Right cardiac atrium (tissue), 5 donors: ENCODE measurements around the gene CACNA1D. TPM values are rescaled to one million over a fixed set of nuclear protein-coding genes. Genes with fewer than 3 reads are reported as not detected.

ENCODE experiments used
- ATAC-seq, 2 donors: fragments of 200-7000 bp; cut with Tn5 transposase; one replicate each; pipeline versions ENCODE4 v1.8.0 to v1.9.1; 2020; ENCODE audit warnings: moderate library complexity in 2 of 2, mild to moderate bottlenecking in 1 of 2
- DNase-seq, 3 donors: peaks; one replicate each; pipeline ENCODE4 v3.0.0-alpha.2; 2020
- H3K27ac ChIP-seq: one replicate; pipeline ENCODE4 v1.5.1; 2013; ENCODE audit warnings: mild to moderate bottlenecking, low read length, control low read depth, moderate library complexity
- H3K27me3 ChIP-seq: one replicate; pipeline ENCODE4 v1.6.1; 2013; ENCODE audit not compliant: control insufficient read depth, insufficient read depth
- H3K4me1 ChIP-seq: one replicate; pipeline ENCODE4 v1.6.1; 2013; ENCODE audit warnings: low read length; ENCODE audit not compliant: control insufficient read depth, insufficient read depth
- H3K4me3 ChIP-seq: one replicate; pipeline ENCODE4 v1.5.1; 2013; ENCODE audit warnings: low read length, control low read depth
- H3K9me3 ChIP-seq: one replicate; pipeline ENCODE4 v1.6.1; 2013; ENCODE audit warnings: low read length; ENCODE audit not compliant: control insufficient read depth
- WGBS: extraction: QIAGEN DNeasy Blood & Tissue Kit; methylation state at CpG from one replicate; pipeline ENCODE4 v1.1.7; 2013; 5-methylcytosine and 5-hydroxymethylcytosine counted together
- intact Hi-C, 4 donors: fragments of 100-400 bp; cut with DNase I; formaldehyde crosslinking; loops; one replicate each; pipeline versions ENCODE4 v1.11.0 to v1.14.0; 2022 to 2023
- polyA plus RNA-seq: library from polyadenylated mRNA; stranded (reverse); fragments of 200-250 nt; gene quantifications from one replicate; pipeline ENCODE4 v1.2.3, GENCODE V29; 2013
- total RNA-seq, 4 donors: library from RNA; stranded (reverse); fragmentation: NEBNext Ultra II Directional; extraction: Animal tissue kit (Norgen Biotek cat#: 25700); gene quantifications; one replicate each; pipeline ENCODE4 v1.2.1, GENCODE V29; 2021
- donor health status: healthy with polysubstance abuse.
- donor health status: DM: no; HTN: yes; CAD: no.
- donor health status: DM: no; HTN: no; CAD: no.
- donor health status: DM: no; HTN: yes; CAD: no; lungs with severe emphysema.
- donor health status: DM: yes; HTN: yes; CAD: no.

CACNA1D gene
- total and polyA plus RNA-seq, 5 donors, result 3.7 to 11.3 (median 10.4) TPM

- no peak for DNase-seq
- intact Hi-C loops, result loop anchor here in 2 of 4 donors (5.0 to 10.0 kb wide), 3 partner anchors 33 to 410 kb away; no protein-coding TSS in a partner anchor
- peaks cover 4% of the 10 kb centered on the region for H3K4me1 ChIP-seq
Observed at GRCh38 chr3:53705024-53705745, 210.8 kb downstream of the CACNA1D start.

DNA sequence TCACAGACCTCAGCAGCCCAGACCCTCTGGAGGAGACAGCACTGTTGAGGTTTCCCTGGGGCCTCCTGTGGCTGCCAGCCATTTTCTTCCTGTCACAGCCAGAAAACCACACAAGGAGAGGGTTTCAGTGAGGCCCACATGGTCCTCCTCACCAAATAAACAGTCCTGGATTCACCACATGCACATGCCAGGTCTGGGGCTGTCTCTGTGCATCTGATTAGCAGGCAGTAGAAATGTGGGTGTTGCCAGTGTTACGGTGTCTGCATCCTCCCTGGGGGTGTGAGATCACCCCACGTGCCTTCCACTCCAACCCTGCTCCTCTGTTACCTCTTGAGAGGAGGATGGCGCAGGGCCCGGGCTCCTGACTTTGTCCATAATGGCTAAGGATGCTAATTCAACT lies 211.4 kb downstream of the CACNA1D start:
- peak in 1 of 2 donors; percentile 10 for ATAC-seq
- no peak overlapping the region for H3K4me3 ChIP-seq
- H3K4me1 ChIP-seq, result peaks cover 4% of the 10 kb centered on the region
- intact Hi-C loops, result loop anchor here in 2 of 4 donors (5.0 to 10.0 kb wide), 3 partner anchors 33 to 411 kb away; no protein-coding TSS in a partner anchor
- WGBS, result 51% methylated on average over 4 of the region's 4 CpGs
- H3K27ac ChIP-seq, result peak overlapping the region; percentile 5
- DNase-seq, result peak in 1 of 3 donors; percentile 69
- H3K9me3 ChIP-seq, result no peaks in the 10 kb centered on the region
- no peaks in the 10 kb centered on the region for H3K27me3 ChIP-seq

More at GRCh38 chr3:53705024-53705745, 210.8 kb downstream of the CACNA1D start:
- H3K4me3 ChIP-seq, result no peak overlapping the region
- no peaks in the 10 kb centered on the region for H3K9me3 ChIP-seq
- no peak overlapping the region for H3K27ac ChIP-seq
- no peaks in the 10 kb centered on the region for H3K27me3 ChIP-seq
- ATAC-seq, result no peak
- WGBS, result 69% methylated on average over 11 of the region's 11 CpGs

- no peak for DNase-seq
- H3K27ac ChIP-seq, result peak overlapping the region; percentile 73
- intact Hi-C loops, result loop anchor here in 2 of 4 donors (5.0 to 10.0 kb wide), 3 partner anchors 35 to 412 kb away; no protein-coding TSS in a partner anchor
- H3K9me3 ChIP-seq, result no peaks in the 10 kb centered on the region
- H3K4me1 ChIP-seq, result peaks cover 7% of the 10 kb centered on the region
- ATAC-seq, result peak; percentile 54 to 57
- no peak overlapping the region for H3K4me3 ChIP-seq
- no peaks in the 10 kb centered on the region for H3K27me3 ChIP-seq
Observed at GRCh38 chr3:53707222-53707621, 212.8 kb downstream of the CACNA1D start.

GRCh38 chr3:53708001-53708621 lies 213.7 kb downstream of the CACNA1D start:
- intact Hi-C loops, result loop anchor here in 2 of 4 donors (2.0 to 10.0 kb wide), 4 partner anchors 33 to 413 kb away; no protein-coding TSS in a partner anchor
- H3K4me3 ChIP-seq, result no peak overlapping the region
- peak overlapping the region; percentile 73 for H3K27ac ChIP-seq
- H3K27me3 ChIP-seq, result no peaks in the 10 kb centered on the region
- ATAC-seq (peak; percentile 72 to 76), DNase-seq (peak; percentile 47 to 73 (median 71))
- 39% methylated on average over 4 of the region's 4 CpGs for WGBS
- no peaks in the 10 kb centered on the region for H3K9me3 ChIP-seq
- H3K4me1 ChIP-seq, result peaks cover 7% of the 10 kb centered on the region

DNA sequence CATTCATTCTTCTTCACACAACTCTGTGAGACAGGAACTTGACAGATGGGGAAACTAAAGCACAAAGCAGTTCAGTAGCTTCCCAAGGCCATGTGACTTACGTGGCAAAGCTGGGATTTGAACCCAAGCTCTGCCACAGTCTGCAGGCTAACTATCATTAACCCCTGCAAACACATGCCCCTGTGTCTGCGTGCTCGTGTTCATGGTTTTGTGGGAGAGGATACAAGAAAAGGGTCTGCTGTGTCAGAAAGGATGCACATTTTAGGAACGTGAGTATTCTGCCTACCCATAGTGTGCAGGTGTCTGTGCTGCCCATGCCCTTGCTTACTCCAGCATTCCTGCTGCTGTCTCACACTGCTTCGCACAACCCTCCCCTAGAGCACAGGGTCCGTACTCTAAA lies 214.8 kb downstream of the CACNA1D start:
- H3K4me1 ChIP-seq, result peaks cover 7% of the 10 kb centered on the region
- no peak overlapping the region for H3K27ac ChIP-seq
- H3K9me3 ChIP-seq, result no peaks in the 10 kb centered on the region
- 85% methylated on average over 6 of the region's 6 CpGs for WGBS
- no peak for ATAC-seq
- DNase-seq, result no peak
- intact Hi-C loops, result loop anchor here in 2 of 4 donors (2.0 to 10.0 kb wide), 4 partner anchors 34 to 414 kb away; no protein-coding TSS in a partner anchor
- H3K4me3 ChIP-seq, result no peak overlapping the region
- H3K27me3 ChIP-seq, result no peaks in the 10 kb centered on the region

- 14% methylated on average over 11 of the region's 11 CpGs for WGBS
- no peaks in the 10 kb centered on the region for H3K9me3 ChIP-seq
- intact Hi-C loops, result loop anchor here in 3 of 4 donors (2.0 to 10.0 kb wide), 6 partner anchors 35 to 415 kb away; no protein-coding TSS in a partner anchor
- no peaks in the 10 kb centered on the region for H3K27me3 ChIP-seq
- H3K4me3 ChIP-seq, result no peak overlapping the region
- ATAC-seq (peak; percentile 50 to 62), DNase-seq (peak; percentile 77 to 90 (median 89))
- peaks cover 3% of the 10 kb centered on the region for H3K4me1 ChIP-seq
- peak overlapping the region; percentile 13 for H3K27ac ChIP-seq
Observed at GRCh38 chr3:53709860-53710674, 215.7 kb downstream of the CACNA1D start.

DNA sequence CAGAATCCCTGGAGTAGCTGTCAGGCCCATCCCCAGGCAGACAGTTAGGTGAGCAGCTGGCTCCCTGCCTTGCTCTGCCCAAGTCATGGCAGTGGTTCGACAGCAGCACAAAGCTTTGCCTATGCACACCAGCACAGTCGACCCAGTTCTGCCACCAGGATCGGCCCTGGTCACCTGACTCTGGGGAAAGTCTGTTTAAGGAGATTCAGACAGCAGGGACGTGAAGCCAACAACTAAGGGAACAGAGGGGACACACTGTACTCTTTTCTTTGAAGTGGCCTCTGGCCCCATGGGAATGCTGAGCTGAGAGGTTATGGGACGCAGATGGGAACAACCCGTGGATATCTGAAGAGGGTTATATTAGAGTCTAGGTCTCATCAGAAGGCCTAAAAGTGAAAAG lies 217.0 kb downstream of the CACNA1D start:
- Histone ChIP-seq H3K4me1 (peaks cover 8% of the 10 kb centered on the region), H3K4me3 (no peak overlapping the region), H3K27ac (peak overlapping the region; percentile 96), H3K9me3 (no peaks in the 10 kb centered on the region), H3K27me3 (no peaks in the 10 kb centered on the region)
- ATAC-seq (peak; percentile 61 to 64), DNase-seq (peak in 2 of 3 donors; percentile 42 to 73)
- 59% methylated on average over 6 of the region's 6 CpGs for WGBS
- intact Hi-C loops, result loop anchor here in 3 of 4 donors (5.0 to 10.0 kb wide), 2 partner anchors 337 to 409 kb away; no protein-coding TSS in a partner anchor

DNA sequence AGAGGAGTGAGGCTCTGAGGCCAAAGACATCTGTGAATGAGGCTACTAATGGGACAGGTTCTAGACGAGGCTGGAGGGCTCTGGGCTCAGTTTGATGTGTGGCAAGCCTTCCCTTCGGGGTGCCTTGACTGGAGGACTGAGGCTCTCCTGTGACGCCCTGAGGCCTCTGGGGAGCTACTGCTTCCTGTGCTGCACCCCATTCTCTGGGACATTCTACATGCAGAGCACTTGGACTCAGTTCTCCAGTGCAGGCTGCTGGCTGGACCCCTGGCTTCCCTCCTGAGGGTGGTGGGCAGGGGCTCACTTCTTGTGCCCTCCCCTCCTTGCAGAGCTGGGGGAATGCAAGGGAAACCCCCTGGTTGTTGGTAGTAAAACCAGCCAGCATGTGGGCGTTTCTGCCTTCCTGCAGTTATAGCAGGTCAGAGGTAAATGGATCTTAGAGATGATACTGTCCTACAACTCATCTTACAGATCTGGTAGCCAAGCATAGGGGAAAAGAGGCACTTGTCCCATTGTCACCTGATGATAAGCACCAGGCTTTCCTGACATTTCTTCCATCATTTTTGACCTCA lies 218.5 kb downstream of the CACNA1D start:
- peak overlapping the region; percentile 41 for H3K27ac ChIP-seq
- intact Hi-C loops, result loop anchor here in 3 of 4 donors (5.0 to 10.0 kb wide), 2 partner anchors 338 to 411 kb away; no protein-coding TSS in a partner anchor

DNA sequence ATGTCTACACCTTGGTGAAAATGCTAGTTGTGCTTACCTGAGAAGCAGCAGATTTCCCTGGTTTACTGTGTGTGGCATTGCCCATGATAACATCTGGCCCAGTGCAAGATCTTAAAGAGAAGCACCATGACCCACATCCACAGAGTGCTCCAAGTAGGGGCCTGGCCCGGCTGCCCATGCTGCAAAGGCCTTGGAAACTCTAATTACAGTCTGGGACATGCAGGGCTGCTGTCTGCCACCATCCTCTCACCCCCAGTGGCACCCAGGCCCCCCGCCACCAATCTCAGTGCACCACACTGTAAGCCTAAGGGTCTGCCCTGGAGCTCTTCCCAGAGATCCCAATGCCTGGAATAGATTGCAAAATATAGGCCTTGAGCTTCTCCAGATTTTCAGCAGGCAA lies 219.2 kb downstream of the CACNA1D start:
- Histone ChIP-seq H3K27ac (peak overlapping the region; percentile 18), H3K9me3 (no peaks in the 10 kb centered on the region), H3K4me3 (no peak overlapping the region), H3K27me3 (no peaks in the 10 kb centered on the region), H3K4me1 (peaks cover 8% of the 10 kb centered on the region)
- ATAC-seq (no peak), DNase-seq (no peak)
- 82% methylated on average over 2 of the region's 2 CpGs for WGBS
- intact Hi-C loops, result loop anchor here in 3 of 4 donors (5.0 to 10.0 kb wide), 2 partner anchors 339 to 411 kb away; no protein-coding TSS in a partner anchor

More for the DNA sequence above, 218.5 kb downstream of the CACNA1D start:
- ATAC-seq (no peak), DNase-seq (no peak)
- WGBS, result 69% methylated on average over 4 of the region's 4 CpGs
- Histone ChIP-seq H3K4me1 (peaks cover 8% of the 10 kb centered on the region), H3K27me3 (no peaks in the 10 kb centered on the region), H3K4me3 (no peak overlapping the region), H3K9me3 (no peaks in the 10 kb centered on the region)
